B cell (primary cell): Measurements from ENCODE around the gene SOX13. TPM values are rescaled to one million over a fixed set of nuclear protein-coding genes. Genes with fewer than 3 reads are reported as not detected.

Experiments used
- ATAC-seq: fragments of 200-7000 bp; cut with Tn5 transposase; one replicate; pipeline ENCODE4 v1.10.0; 2021; ENCODE audit warnings: low read depth, mild to moderate bottlenecking, moderate number of reproducible peaks, moderate library complexity
- CTCF ChIA-PET: fragments of 350-600 bp; sonication (Branson Sonifier 250); formaldehyde crosslinking; loops from one replicate; lab custom pipeline; 2021; ENCODE audit warnings: antibody characterized with exemption, inconsistent platforms; lab: Charles Lee
- POLR2A ChIA-PET: fragments of 350-600 bp; sonication (Branson Sonifier 250); formaldehyde crosslinking; loops from one replicate; lab custom pipeline; 2021; ENCODE audit warnings: antibody characterized with exemption; lab: Charles Lee
- DNase-seq: peaks from one replicate; pipeline ENCODE4 v3.0.0; 2013
- H2AFZ ChIP-seq: 2 replicates; pipeline ENCODE4 v1.6.1; 2012; ENCODE audit warnings: mild to moderate bottlenecking, low read depth, low read length; ENCODE audit not compliant: insufficient read depth, poor library complexity, severe bottlenecking
- H3K27ac ChIP-seq, 2 donors: 1 replicate in 1 of 2; 2 replicates in 1 of 2; pipeline ENCODE4 v1.5.1; 2012 to 2013; ENCODE audit warnings: low read length in 2 of 2, mild to moderate bottlenecking in 2 of 2, moderate library complexity in 1 of 2
- H3K27me3 ChIP-seq, 4 experiments: fragments of 200-600 bp in 1 of 4; sonication (generic) in 1 of 4; replicated peaks in 1 of 4; 1 replicate in 2 of 4; 2 replicates in 2 of 4; pipeline versions ENCODE4 v1.6.1 to v1.7.0; 2013 to 2016; ENCODE audit warnings: low read length in 3 of 4, mild to moderate bottlenecking in 2 of 4, mixed read lengths in 1 of 4, moderate library complexity in 1 of 4; ENCODE audit not compliant: insufficient read depth in 4 of 4, control insufficient read depth in 3 of 4; ENCODE audit errors: control extremely low read depth in 1 of 4
- H3K36me3 ChIP-seq, 2 experiments: replicated peaks in 1 of 2; 1 replicate in 1 of 2; 2 replicates in 1 of 2; pipeline versions ENCODE4 v1.6.1 to v1.7.1; 2013; ENCODE audit warnings: low read length in 1 of 2; ENCODE audit not compliant: insufficient read depth in 2 of 2, control insufficient read depth in 1 of 2; ENCODE audit errors: control extremely low read depth in 1 of 2, extremely low read depth in 1 of 2
- H3K4me1 ChIP-seq, 2 donors: fragments of 200-600 bp in 1 of 2; sonication (generic) in 1 of 2; 1 replicate in 1 of 2; 2 replicates in 1 of 2; pipeline versions ENCODE4 v1.5.1 to v1.6.1; 2013 to 2017; ENCODE audit warnings: low read length in 2 of 2; ENCODE audit not compliant: control insufficient read depth in 2 of 2, insufficient read depth in 2 of 2
- H3K4me2 ChIP-seq: replicated peaks from 2 replicates; pipeline ENCODE3; 2012; ENCODE audit warnings: mild to moderate bottlenecking, low read depth, low read length; ENCODE audit not compliant: poor library complexity, severe bottlenecking
- H3K4me3 ChIP-seq, 5 experiments: fragments of 200-600 bp in 1 of 5; sonication (generic) in 1 of 5; 1 replicate in 3 of 5; 2 replicates in 2 of 5; pipeline versions ENCODE4 v1.5.1 to v1.7.0; 2011 to 2016; ENCODE audit warnings: low read length in 4 of 5, mild to moderate bottlenecking in 4 of 5, low read depth in 2 of 5, control low read depth in 1 of 5, moderate library complexity in 1 of 5; ENCODE audit not compliant: insufficient read depth in 1 of 5; ENCODE audit errors: control extremely low read depth in 1 of 5, extremely low read depth in 1 of 5
- H3K79me2 ChIP-seq: fragments of 200-600 bp; sonication (generic); one replicate; pipeline ENCODE4 v1.6.0; 2016; ENCODE audit warnings: low read length; ENCODE audit not compliant: control insufficient read depth, insufficient read depth
- H3K9ac ChIP-seq: fragments of 200-600 bp; sonication (generic); 2 replicates; pipeline ENCODE4 v1.6.1; 2017; ENCODE audit warnings: mild to moderate bottlenecking, low read length, moderate library complexity
- H3K9me3 ChIP-seq, 3 donors: one replicate each; pipeline versions ENCODE4 v1.6.1 to v1.7.1; 2013; ENCODE audit warnings: low read length in 2 of 3; ENCODE audit not compliant: control insufficient read depth in 2 of 3, insufficient read depth in 1 of 3; ENCODE audit errors: control extremely low read depth in 1 of 3
- H4K20me1 ChIP-seq: 2 replicates; pipeline ENCODE4 v1.6.0; 2012; ENCODE audit warnings: mild to moderate bottlenecking, low read length; ENCODE audit not compliant: insufficient read depth, control insufficient read depth, poor library complexity, severe bottlenecking
- H3K27ac Mint-ChIP-seq: one replicate; pipeline ENCODE4 v1.8.0; 2021; ENCODE audit warnings: mixed read lengths
- H3K27me3 Mint-ChIP-seq: one replicate; pipeline ENCODE4 v1.8.0; 2021; ENCODE audit warnings: mixed read lengths
- H3K4me1 Mint-ChIP-seq: one replicate; pipeline ENCODE4 v1.8.0; 2021; ENCODE audit warnings: mixed read lengths
- H3K4me3 Mint-ChIP-seq: one replicate; pipeline ENCODE4 v1.8.0; 2021; ENCODE audit warnings: mixed read lengths
- H3K9me3 Mint-ChIP-seq: one replicate; pipeline ENCODE4 v1.8.0; 2022; ENCODE audit warnings: mixed read lengths; ENCODE audit not compliant: insufficient read depth
- EZH2 ChIP-seq: IDR thresholded peaks from 2 replicates; pipeline ENCODE4 v1.6.1; 2012; ENCODE audit warnings: borderline replicate concordance, low read depth, mild to moderate bottlenecking, moderate library complexity, low read length; ENCODE audit not compliant: insufficient read depth, poor library complexity, severe bottlenecking
- WGBS: methylation state at CpG from one replicate; pipeline ENCODE4 v1.1.5; 2013; ENCODE audit warnings: missing lambda C conversion rate; ENCODE audit not compliant: insufficient coverage; 5-methylcytosine and 5-hydroxymethylcytosine counted together
- intact Hi-C: fragments of 100-400 bp; cut with micrococcal nuclease; formaldehyde crosslinking; loops from one replicate; pipeline ENCODE4 v1.10.0; 2022
- polyA plus RNA-seq: library from polyadenylated mRNA; depleted of rRNA; stranded (reverse); fragments of >200 nt; gene quantifications from 2 replicates; pipeline ENCODE4 v1.2.3, GENCODE V29; 2012
- total RNA-seq, 2 donors: library from RNA; stranded (reverse); fragments of 120-200 nt in 1 of 2; gene quantifications; 1 replicate in 1 of 2; 2 replicates in 1 of 2; pipeline versions ENCODE4 v1.2.3 to v1.2.4, GENCODE V29; 2013 to 2022
- TF ChIP-seq, protein P1 (sequence below): fragments of 200-600 bp; IDR thresholded peaks from one replicate; pipeline ENCODE4 v1.8.0; 2022; ENCODE audit warnings: antibody characterized with exemption, mild to moderate bottlenecking

Gene SOX13
- total and polyA plus RNA-seq, 2 donors (not counting 1 experiment from before 2014, with no cell fraction given), result 0.15 to 1.3 TPM

DNA sequence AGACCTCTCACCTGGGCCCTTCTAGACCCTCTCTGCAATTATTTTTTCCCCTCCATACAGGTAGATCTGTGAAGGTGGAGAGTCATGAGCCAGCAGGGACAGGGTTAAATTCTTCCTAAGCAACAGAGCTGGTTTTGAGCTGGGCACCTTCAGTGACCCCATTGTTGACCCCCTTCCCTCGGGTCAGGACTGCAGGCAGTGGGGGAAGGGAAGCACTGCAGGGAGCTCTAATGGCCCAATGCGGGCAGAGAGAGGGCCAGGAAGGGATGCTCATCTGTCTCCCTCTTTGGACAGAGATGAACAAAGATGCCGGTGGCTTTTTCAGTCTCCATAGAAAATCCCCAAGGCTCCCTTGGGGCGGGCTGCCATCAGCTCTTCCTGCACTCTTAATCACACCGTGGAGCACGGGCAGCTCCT, 21.4 kb downstream of the SOX13 start:
- Histone ChIP-seq H3K4me3 (no peak overlapping the region), H3K4me1 (no peaks in the 10 kb centered on the region), H3K27ac (no peak overlapping the region), H3K36me3 (no peaks in the 10 kb centered on the region), H3K9me3 (no peaks in the 10 kb centered on the region), H4K20me1 (no peaks in the 10 kb centered on the region), H3K79me2 (no peaks in the 10 kb centered on the region), H3K4me2 (no peak overlapping the region), H2AFZ (no peak overlapping the region), H3K27me3 (peaks cover 0 to 2% (median 0%) of the 10 kb centered on the region in 4 experiments), H3K9ac (no peak overlapping the region)
- intact Hi-C loops, result no loop called here
- H3K9me3 Mint-ChIP-seq, result no peaks in the 10 kb centered on the region
- ATAC-seq (no peak), DNase-seq (no peak)
- H3K4me1 Mint-ChIP-seq, result no peaks in the 10 kb centered on the region
- TF ChIP-seq, protein P1, sequence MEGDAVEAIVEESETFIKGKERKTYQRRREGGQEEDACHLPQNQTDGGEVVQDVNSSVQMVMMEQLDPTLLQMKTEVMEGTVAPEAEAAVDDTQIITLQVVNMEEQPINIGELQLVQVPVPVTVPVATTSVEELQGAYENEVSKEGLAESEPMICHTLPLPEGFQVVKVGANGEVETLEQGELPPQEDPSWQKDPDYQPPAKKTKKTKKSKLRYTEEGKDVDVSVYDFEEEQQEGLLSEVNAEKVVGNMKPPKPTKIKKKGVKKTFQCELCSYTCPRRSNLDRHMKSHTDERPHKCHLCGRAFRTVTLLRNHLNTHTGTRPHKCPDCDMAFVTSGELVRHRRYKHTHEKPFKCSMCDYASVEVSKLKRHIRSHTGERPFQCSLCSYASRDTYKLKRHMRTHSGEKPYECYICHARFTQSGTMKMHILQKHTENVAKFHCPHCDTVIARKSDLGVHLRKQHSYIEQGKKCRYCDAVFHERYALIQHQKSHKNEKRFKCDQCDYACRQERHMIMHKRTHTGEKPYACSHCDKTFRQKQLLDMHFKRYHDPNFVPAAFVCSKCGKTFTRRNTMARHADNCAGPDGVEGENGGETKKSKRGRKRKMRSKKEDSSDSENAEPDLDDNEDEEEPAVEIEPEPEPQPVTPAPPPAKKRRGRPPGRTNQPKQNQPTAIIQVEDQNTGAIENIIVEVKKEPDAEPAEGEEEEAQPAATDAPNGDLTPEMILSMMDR, result no peak
- no peak for TF ChIP-seq EZH2
- ChIA-PET CTCF (no interaction called here), POLR2A (no interaction called here)
- H3K27me3 Mint-ChIP-seq, result peaks cover 18% of the 10 kb centered on the region
- H3K27ac Mint-ChIP-seq, result no peak overlapping the region
- no peak overlapping the region for H3K4me3 Mint-ChIP-seq
- WGBS, result 60% methylated on average over 2 of the region's 6 CpGs

DNA sequence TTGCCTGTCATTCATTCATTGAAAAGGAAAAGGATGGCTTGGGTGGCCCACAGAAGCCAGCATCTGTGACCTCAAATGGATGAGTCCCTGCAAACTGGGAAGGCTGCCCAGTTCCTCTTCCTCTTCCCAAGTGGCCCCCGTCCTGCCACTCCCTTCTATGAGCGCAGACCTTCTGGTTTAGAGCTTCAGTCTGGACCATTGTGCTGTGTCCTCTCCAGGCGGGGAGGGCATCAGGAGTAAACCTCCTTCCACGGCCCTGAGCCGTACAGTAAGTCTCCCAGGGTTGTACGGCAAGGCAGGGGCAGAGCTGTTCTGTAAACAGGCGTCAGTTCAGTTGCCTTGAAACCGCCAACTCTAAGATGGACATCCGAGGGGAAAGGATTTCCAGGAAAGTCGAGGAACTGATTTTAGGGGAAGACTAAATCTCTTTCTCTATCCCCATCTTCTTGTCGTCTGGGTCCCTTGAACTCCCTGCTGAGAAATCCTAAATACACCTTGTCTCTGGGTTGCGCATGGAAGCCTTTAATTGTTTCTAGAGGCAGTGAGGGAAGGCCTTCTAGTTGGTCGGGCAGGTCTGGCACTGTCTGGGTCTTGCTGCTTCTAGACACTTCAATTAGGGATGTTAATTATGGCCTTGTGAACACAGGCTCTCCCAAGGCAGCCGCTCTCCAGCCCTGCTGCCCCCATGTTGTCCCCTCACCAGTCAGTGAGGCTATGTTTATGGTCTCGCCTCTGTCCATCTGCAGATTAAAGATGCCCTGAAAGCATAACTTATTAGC, 22.1 kb downstream of the SOX13 start:
- POLR2A ChIA-PET, result no interaction called here
- Histone ChIP-seq H4K20me1 (no peaks in the 10 kb centered on the region), H3K4me3 (no peak overlapping the region), H3K4me1 (no peaks in the 10 kb centered on the region), H2AFZ (no peak overlapping the region), H3K36me3 (no peaks in the 10 kb centered on the region), H3K27ac (no peak overlapping the region), H3K9me3 (no peaks in the 10 kb centered on the region), H3K9ac (no peak overlapping the region), H3K27me3 (peaks cover 0 to 2% (median 0%) of the 10 kb centered on the region in 4 experiments), H3K79me2 (no peaks in the 10 kb centered on the region), H3K4me2 (no peak overlapping the region)
- H3K4me3 Mint-ChIP-seq, result no peak overlapping the region
- H3K4me1 Mint-ChIP-seq, result no peaks in the 10 kb centered on the region
- TF ChIP-seq EZH2, result no peak
- TF ChIP-seq, protein P1, result no peak
- no peak overlapping the region for H3K27ac Mint-ChIP-seq
- WGBS, result 90% methylated on average over 12 of the region's 15 CpGs
- no peaks in the 10 kb centered on the region for H3K9me3 Mint-ChIP-seq
- intact Hi-C loops, result no loop called here
- H3K27me3 Mint-ChIP-seq, result peaks cover 18% of the 10 kb centered on the region
- CTCF ChIA-PET, result no interaction called here
- no peak for ATAC-seq
- no peak for DNase-seq
